PC-3 (cell line): ENCODE measurements around the gene MACROD2.

ENCODE experiments used
- EZH2 ChIP-seq: fragments of 300-600 bp; sonication (generic); IDR thresholded peaks from one replicate; pipeline ENCODE4 v1.6.1; 2017; ENCODE audit warnings: antibody characterized with exemption, mild to moderate bottlenecking, low read length; ENCODE audit not compliant: unreplicated experiment
- EZH2phosphoT487 ChIP-seq: fragments of 300-600 bp; sonication (generic); IDR thresholded peaks from 2 replicates; pipeline ENCODE4 v1.6.1; 2018; ENCODE audit warnings: mild to moderate bottlenecking, antibody characterized with exemption, low read length, borderline replicate concordance
- TF ChIP-seq, protein P1 (sequence below): fragments of 300-600 bp; sonication (generic); conservative IDR thresholded peaks from 2 replicates; pipeline ENCODE4 v1.5.1; 2017; ENCODE audit warnings: antibody characterized with exemption, low read depth, mild to moderate bottlenecking, low read length

DNA sequence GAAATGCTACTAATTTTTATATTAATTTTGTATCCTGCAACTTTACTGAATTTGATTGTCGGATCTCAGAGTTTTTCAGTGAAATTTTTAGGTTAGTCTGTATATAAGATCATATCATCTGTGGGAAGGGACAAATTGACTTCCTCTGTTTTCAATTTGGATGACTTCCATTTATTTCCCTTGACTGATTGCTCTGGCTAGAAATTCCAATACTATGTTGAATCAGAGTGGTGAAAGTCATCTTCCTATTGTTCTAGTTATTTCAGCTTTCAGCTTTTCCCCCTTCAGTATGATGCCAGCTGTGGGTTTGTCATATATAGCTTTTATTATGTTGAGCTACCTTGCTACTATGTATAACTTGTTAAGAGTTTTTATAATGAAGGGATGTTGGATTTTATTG, 1806.7 kb downstream of the MACROD2 start:
- TF ChIP-seq, protein P1, sequence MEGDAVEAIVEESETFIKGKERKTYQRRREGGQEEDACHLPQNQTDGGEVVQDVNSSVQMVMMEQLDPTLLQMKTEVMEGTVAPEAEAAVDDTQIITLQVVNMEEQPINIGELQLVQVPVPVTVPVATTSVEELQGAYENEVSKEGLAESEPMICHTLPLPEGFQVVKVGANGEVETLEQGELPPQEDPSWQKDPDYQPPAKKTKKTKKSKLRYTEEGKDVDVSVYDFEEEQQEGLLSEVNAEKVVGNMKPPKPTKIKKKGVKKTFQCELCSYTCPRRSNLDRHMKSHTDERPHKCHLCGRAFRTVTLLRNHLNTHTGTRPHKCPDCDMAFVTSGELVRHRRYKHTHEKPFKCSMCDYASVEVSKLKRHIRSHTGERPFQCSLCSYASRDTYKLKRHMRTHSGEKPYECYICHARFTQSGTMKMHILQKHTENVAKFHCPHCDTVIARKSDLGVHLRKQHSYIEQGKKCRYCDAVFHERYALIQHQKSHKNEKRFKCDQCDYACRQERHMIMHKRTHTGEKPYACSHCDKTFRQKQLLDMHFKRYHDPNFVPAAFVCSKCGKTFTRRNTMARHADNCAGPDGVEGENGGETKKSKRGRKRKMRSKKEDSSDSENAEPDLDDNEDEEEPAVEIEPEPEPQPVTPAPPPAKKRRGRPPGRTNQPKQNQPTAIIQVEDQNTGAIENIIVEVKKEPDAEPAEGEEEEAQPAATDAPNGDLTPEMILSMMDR = no peak
- TF ChIP-seq EZH2 (no peak), EZH2phosphoT487 (no peak)
